GM12878 (cell line): ENCODE results near the gene SIM1.

ENCODE experiments used
- BACH1 ChIP-seq: fragments of 450-650 bp; IDR thresholded peaks from 2 replicates; pipeline ENCODE4 v1.6.1; 2017; ENCODE audit warnings: mild to moderate bottlenecking, borderline replicate concordance
- BCLAF1 ChIP-seq: fragments of 450-650 bp; IDR thresholded peaks from 2 replicates; pipeline ENCODE4 v1.6.1; 2017; ENCODE audit warnings: antibody characterized with exemption, mild to moderate bottlenecking, moderate library complexity
- CTCF ChIP-seq, 3 experiments: IDR thresholded peaks in 2 of 3; conservative IDR thresholded peaks in 1 of 3; 2 replicates each; pipeline ENCODE4 v1.5.1; 2011; ENCODE audit warnings: low read depth in 3 of 3, low read length in 3 of 3, mild to moderate bottlenecking in 3 of 3, control low read depth in 2 of 3, moderate library complexity in 2 of 3, inconsistent platforms in 1 of 3, mixed read lengths in 1 of 3; ENCODE audit not compliant: control insufficient read depth in 2 of 3, insufficient read depth in 1 of 3; ENCODE audit errors: extremely low read depth in 1 of 3
- EP300 ChIP-seq, 2 experiments: fragments of 150-350 bp in 1 of 2; IDR thresholded peaks; 2 replicates each; pipeline ENCODE4 v1.6.1; 2011 to 2012; ENCODE audit warnings: low read depth in 2 of 2, low read length in 2 of 2, borderline replicate concordance in 1 of 2, improper control_type of control experiment in 1 of 2, inconsistent platforms in 1 of 2; ENCODE audit not compliant: control insufficient read depth in 1 of 2
- FOXM1 ChIP-seq: IDR thresholded peaks from 2 replicates; pipeline ENCODE4 v1.6.1; 2012; ENCODE audit warnings: low read depth, mild to moderate bottlenecking, inconsistent platforms, low read length, moderate library complexity
- MLLT1 ChIP-seq: fragments of 450-650 bp; IDR thresholded peaks from 2 replicates; pipeline ENCODE4 v1.6.1; 2016; ENCODE audit warnings: mild to moderate bottlenecking
- POLR2A ChIP-seq: IDR thresholded peaks from 2 replicates; pipeline ENCODE4 v1.6.1; 2011; ENCODE audit warnings: low read depth, mild to moderate bottlenecking, low read length
- REST ChIP-seq: IDR thresholded peaks from 2 replicates; pipeline ENCODE4 v1.6.1; 2012; ENCODE audit warnings: mild to moderate bottlenecking, low read depth, low read length
- RFX5 ChIP-seq: IDR thresholded peaks from 2 replicates; pipeline ENCODE4 v1.6.1; 2011; ENCODE audit warnings: low read depth, low read length, improper control_type of control experiment
- SIN3A ChIP-seq: IDR thresholded peaks from 2 replicates; pipeline ENCODE4 v1.6.1; 2012; ENCODE audit warnings: low read depth, low read length, improper control_type of control experiment
- ZNF384 ChIP-seq: IDR thresholded peaks from 2 replicates; pipeline ENCODE4 v1.6.1; 2012; ENCODE audit warnings: low read depth, mild to moderate bottlenecking, low read length, improper control_type of control experiment, borderline replicate concordance

GRCh38 chr6:100487638-100488037 lies 22.9 kb upstream of the SIM1 start:
- TF ChIP-seq FOXM1 (no peak), CTCF (IDR thresholded peaks at IDR 0.05 in 2 of 3, conservative IDR thresholded peaks at IDR 0.05 in 1 of 3; ENCODE audit: control insufficient read depth in 2 of 3, extremely low read depth in 1 of 3, insufficient read depth in 1 of 3, low read depth in 3 of 3, low read length in 3 of 3) (no peak), POLR2A (no peak), BACH1 (no peak), EP300 (IDR thresholded peaks at IDR 0.05; ENCODE audit: borderline replicate concordance in 1 of 2, control insufficient read depth in 1 of 2, low read depth in 2 of 2, low read length in 2 of 2) (no peak), REST (no peak), RFX5 (no peak), ZNF384 (no peak), MLLT1 (no peak), BCLAF1 (no peak), SIN3A (no peak)
